NCI-H146 treated with DMSO at 0.1 percent for 48 hours (cell line): ENCODE measurements around the gene RGL4.

Experiments used
- DNase-seq: peaks from one replicate; lab custom pipeline; 2025; ENCODE audit not compliant: unreplicated experiment; lab: John Stamatoyannopoulos, UW

The RGL4 gene

DNA sequence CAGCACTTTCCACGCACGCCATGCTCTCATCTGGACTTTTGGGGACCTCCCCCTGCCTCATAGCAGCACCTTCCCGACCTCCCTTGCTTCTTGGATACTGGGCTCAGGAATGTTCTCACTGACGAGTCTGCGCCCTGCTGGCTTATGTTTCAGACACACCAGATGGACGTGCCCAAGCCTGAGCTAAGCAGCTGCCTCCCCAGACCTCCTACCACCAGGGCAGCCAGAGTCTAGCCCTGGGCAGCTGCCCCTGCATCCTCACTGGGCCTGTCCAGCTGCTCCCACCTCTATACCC, 13.2 kb upstream of the RGL4 start:
- no peak for DNase-seq

DNA sequence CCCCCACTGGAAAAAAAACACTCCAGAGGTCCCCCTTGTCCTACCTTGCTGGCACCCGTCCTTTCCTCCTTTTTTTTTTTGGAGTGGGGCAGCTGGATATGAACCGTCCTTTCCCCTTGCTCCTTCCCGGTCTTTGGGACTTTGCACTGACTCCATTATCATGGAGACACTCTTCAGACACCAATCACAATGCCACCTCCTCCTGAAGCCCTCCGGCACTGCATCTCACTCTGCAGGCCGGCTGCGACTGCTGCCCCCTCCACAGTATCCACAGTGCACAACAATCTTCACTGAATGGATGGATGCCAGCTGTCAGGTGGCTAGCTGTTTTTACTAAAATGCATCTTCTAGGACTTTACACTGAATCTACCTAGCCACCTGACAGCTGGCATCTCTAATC, 12.7 kb upstream of the RGL4 start:
- DNase-seq = no peak

DNA sequence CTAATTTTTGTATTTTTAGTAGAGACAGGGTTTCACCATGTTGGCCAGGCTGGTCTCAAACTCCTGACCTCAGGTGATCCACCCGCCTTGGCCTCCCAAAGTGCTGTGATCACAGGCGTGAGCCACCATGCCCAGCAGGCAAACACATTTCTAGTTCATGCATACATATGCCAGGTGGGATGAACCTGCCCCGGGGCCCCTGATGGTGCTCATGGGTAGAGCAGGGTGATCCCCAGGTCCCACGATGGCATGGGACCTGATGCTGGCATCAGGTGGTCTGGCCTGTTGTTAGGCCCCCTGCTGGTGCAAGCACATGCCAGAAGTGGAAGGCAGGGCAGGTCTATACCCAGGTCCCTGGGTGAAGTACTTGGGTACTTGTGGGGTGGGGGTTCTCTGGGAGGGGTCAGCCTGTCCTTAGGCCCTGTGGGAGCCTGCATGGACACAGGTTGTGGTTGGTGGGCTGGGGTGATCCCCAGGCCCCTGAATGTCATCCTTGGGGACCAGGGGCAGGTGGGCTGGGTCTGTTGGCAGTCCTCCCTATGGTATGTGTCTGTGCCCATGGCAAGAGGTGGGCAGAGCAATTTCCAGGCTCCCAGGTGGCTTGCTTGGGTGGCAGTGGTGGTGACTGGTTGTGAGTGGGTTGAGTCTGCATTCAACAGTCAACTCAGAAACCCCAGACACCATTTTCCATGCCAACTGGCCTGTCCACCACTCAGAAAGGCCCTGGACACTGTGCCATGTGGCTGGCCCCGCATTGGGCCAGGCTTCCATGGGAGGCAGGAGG, 9.6 kb upstream of the RGL4 start:
- no peak for DNase-seq

DNA sequence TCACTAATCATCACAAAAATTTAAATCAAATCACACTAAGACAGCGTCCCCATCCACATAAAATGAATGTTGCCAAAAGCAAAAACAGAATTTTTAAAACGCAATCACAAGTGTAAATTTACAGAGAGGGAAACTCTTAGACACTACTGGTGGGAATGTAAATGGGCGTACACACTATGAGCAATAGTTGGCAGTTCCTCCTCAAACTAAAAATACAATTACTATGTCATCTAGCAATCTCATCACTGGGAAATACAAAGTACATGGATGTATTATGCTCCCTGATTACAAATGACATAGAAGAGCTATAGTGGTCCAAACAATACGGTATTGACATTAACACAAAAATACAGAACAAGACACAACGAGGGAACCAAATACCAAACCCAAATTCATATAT, 8.7 kb upstream of the RGL4 start:
- no peak for DNase-seq

DNA sequence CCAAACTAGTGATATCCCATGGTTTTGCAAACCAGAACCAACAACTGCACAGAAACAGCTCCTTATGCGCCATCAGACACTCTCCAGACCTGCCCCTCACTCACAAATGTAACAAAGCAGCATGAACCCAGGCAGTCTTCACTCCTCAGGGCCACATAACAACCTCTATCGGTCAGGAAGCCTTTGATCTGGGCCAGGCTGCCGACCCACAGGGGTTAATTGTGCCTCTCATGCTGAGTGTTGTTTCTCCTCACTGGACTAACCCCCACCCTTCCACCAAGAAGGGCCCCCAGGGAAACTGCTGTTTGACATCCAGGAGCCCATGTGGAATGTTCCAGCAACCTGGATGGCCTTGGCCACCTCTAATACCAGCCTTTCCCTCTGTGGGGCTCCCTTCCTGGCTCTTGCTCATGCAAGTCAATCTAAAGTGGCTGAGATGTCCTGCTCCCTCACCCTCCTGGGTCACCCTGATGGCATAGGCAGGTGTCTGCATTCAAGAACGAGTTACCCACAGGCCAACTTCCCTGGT, 7.9 kb upstream of the RGL4 start:
- DNase-seq = no peak

DNA sequence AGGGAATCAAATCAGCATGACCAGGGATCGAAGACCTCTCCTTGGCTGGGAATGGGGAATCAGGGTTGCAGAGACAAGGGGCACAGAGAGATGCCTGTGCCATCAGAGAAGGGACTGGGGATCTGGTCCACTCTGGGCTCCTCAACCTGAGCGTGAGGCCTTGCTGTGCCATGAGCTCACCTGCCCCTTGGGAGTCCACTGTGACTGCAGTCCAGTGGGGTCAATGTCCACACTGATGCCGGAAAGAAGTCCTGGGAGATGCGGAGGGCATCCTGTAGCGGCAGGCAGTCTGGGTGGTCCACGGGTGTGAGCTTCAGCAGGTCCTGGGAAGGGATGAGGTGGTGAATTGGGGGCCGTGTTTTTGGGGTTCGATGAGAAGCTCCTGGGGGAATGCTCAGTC, 7.3 kb upstream of the RGL4 start:
- no peak for DNase-seq

DNA sequence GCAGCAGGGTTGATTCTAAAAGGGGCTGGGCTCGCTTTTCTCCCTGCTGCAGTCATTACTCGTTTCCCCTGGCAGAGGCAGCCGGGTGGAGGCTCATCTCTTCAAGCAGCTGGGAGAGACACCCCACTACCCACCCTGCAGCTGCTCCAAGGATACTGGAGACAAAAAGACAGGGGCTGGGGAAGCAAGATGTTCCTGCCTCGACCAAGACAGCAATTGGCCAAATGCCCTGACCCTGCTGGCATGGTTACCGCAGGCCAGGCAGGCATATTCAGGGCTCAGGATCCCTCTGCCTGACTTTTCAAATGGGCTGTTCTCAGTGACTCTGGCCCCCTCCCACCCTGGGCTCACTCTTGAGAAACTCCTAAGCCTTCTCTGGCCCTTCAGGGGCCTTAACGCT, 6.8 kb upstream of the RGL4 start:
- no peak for DNase-seq

DNA sequence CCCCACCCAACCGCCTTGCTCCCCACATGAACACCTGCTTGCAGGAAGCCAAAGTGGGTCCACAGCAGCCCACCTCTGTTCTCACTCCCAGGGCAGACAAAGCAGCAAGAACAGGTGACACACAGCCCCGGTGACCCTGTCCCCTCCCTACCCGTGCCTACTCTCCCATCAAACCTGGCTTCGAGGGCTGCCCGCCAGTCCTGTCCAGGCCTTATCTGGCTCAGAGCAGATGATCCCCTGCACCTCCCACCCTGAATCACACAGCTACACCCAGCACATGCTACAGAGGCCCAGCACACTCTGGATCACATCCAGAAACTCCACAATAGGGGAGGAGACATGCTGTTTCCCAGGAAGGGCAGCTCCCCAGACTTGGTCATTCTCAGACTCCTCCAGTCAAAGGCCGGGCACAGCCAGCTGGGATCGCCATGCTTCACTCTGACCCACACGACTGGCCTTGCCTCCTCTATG, 6.2 kb upstream of the RGL4 start:
- DNase-seq = no peak

DNA sequence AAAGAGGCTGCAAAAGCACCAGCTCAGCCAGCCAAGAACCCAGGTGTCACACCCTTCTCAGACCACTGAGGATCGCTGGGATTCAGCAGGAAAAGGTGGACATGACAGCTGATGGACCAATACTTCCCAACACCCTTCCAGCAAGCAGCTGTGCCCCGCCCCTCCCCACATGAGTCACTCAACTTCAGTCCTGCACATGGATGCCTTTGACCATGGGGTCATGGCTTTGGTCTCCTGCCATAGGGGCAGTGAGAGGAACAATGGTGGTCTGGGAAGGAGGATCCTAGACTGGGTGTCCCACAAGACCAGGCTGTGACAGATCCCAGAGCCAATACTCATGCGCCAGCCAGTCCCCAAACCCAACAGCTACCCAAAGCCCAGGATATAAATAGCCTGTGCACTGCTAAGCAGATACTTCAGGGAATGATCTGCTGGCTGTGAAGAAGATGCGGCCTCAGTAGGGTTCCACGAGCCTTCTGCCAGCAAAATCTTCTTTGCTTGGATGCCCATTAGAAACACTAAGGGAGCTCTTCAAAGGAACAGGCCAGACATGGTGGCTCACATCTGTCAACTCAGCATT, 5.5 kb upstream of the RGL4 start:
- DNase-seq = no peak

DNA sequence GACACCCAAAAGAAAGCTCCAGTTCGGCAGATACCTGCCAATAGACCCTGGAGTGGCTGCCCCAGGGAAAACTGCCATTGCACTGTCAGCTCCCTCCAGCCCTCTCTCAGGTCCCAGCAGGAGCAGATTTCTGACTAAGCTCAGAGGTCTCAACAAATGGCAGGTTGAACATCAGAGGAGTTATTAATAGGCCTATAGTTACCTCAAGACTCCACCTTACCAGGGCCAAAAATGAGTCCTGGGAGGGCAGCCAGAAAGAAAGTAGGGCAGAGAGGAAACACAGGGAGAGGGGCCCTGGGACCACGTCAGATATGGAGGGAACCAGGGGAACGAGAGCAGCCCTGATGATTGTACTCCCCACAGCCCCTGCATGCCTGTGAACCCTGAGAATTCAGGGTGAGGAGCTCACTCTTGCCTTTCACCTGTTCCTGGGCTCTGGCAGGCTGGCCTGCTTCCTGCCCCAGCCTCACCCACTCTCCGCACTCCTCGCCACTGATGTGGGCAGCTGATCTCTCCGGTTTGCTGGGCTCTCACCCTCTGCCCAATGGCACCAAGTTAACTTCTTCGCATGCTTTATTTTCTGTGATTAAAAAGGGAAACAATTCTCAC, 4.3 kb upstream of the RGL4 start:
- DNase-seq = no peak

DNA sequence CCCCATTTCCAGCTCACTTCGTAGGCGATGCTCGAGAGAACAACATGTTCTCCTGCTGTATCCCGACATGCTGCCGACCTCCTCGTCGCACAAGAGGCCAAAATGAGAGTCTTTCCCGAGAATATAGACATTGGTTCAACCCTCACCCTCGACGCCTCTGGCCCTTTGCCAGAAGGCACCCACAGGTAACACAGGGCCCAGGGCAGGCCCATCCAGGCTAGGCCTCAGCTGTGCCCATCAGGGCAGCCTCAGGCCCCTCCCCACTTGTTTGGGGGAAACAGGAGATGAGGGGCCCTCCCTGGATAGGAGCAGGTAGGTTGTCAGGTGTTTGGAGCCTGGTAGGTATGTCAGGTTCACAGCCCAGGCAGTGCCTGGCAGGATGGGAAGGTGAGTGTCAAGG, 2.7 kb upstream of the RGL4 start:
- DNase-seq = no peak

DNA sequence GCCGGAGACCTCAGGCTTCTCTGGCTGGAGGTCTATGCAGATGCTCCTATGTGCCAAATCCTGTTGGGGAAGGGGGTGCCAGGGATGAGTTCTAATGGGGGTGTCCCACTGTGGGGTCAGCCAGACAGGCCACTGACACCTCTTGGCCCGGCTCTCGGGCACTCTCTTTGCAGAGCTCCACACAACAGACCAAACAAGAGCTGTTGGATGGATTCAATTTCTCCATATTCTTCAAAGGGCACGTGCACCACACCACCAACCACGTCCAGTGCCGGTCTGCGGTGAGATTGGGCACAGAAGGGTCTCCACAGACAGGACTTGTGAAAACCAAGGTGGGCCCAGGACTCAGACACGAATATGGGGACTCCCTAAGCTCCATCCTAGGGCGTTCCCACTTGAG, 2.2 kb upstream of the RGL4 start:
- no peak for DNase-seq

DNA sequence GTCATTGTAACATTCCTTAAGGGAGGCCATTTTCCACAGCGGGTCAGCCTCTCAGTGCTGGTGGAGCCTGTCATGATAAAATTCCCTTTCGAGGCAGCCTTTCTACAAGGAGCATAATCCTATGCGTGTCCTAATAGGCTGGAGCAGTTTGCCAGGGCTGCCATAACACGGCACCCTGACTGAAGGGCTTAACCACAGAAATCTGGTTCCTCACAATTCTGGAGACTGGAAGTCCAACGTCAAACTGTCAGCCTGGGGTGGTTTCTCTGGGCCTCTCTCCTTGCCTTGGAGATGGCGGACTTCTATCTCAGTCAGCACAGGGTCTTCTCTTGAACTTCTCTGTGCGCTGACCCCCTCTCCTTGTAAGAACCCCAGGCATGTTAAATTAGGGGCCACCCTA, 1.4 kb upstream of the RGL4 start:
- DNase-seq = no peak

DNA sequence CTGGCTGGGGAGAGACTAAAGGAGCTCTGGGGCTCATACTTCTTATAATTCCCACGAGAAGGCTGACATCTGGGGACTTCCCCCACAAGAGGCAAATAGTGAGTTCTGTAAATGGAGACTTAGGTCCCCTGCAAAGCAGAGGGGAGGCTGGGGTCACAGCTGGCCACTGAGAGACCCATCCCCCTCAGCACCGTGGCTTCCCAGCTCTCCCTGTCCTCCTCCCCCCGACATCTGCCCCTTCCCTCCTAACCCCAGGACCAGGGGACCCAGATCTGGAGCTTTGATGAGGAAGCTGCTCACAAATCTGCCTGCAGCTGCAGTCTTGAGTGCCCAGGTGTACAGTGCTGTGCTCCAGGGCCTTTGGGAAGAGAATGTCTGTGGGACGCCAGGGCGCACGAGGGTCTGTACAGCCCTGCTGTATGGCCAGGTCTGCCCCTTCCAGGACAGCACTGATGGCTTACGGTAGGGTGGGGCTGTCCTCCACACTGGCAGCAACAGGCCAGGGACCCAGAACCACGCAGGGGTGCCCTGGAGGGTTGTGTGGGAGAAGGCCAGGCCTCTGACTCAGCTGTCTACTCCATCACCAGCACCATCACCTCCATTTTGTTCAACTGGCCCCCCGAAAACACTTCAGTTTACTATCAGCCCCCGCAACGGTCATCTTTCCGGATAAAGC, 1.1 kb downstream of the RGL4 start:
- no peak for DNase-seq

DNA sequence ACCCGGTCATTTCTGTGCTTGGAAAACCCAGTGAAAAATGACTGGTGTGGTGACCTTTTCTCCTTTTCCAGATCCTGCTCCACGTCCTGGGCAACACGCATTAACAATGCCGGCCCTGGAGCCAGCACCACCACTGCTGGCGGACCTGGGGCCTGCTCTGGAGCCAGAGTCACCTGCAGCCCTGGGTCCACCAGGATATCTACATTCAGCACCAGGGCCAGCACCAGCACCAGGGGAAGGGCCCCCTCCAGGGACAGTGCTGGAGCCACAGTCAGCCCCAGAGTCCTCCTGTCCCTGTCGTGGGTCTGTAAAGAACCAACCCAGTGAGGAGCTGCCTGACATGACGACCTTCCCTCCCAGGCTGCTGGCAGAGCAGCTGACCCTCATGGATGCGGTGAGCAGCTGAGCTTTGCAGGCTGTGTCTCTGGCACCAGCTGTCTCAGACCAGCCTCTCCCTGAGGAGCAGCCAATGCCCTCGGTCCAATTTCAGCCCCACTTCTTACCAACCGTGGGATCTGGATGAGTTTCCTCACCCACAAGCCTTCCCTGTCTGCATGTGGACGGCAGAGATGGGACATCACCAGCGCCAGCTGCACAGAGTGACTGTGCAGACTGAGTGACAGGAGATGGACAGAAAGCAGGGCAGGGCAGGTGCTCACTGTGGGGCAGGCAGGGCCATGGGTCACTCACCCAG, 1.9 kb downstream of the RGL4 start:
- DNase-seq = no peak

DNA sequence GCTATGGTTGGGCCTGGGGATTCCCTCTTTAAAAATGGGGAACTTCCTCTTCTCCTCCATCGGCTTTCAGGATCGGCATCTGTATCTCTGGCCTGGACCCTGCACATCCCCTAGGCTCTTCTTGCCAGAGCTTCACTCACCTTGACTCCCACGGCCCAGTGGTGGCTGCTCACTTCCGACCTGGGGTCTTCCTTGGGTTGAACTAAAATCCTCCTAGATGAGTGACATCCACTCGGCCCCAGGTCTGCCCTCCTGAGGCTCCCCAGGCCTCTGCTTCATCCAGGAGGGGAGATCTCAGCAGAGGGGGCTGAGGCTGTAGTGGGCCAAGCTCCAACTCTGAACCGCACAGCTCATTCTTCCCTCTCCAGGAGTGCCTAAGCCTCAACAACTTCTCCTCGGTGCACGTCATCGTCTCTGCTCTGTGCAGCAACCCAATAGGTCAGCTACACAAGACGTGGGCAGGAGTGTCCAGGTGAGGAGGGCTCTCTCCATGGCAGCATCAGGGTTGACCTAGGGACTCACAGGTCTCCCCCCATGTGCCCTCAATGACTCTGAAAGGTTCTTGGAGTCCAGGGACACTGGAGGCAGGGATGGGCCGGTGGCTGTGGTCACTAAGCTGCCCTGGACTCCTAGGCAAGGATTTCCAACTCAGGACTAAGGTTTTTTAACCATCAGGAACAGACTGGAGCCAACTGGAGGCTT, 3.3 kb downstream of the RGL4 start:
- DNase-seq = no peak

DNA sequence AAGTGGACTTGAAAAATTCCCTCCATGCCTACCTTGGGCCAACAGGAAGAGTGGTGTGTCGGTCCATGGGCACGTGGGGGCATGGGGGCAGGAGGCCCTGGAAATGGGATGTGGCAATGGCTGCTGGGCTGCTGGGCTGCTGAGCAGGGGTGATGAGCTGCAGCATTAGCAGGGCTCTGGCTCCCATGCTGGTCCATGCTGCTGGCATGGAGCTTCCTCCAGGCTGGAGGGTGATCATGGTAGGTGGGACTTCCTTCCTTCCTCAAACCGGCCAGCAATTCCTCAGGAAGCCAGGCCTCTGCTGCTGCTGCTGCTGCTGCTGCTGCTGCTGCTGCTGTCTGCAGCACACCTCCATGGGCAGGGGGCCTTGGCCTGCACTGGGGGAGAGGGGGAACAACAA, 4.3 kb downstream of the RGL4 start:
- no peak for DNase-seq

DNA sequence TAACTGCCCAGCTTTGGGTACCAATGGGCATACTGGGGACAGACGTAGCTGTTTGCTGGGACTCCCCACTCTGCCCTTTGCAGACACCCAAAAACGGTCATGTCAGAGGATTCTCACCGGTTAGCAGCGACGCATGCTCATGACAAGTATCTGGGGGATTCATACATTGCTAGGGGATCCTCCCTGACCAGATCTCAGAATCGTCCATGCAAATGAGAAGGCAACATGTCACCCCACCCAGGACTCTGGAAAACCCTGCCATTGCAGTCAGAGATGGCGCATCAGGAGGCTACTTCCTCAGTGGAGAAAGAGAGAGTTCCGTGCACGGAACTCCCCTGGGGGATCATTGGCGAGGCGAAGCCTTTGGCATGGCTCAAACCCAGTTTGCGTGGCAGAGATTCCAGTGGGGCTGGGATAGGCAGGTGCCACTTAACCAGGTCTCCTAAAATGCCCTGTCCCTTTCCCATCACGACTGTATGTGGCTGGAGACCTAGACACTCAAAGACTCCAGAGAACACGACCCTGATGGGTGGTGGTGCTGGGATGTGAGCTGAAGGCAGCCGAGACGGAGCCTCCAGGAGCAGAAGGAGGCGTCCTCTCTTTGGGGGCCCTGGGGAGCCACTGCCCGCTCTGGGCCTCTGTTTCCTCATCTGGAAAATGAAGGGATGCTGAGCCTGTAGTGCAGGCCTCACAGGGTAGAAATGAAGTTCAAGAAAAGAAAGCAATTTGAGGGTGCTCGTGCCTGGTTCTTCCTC, 4.9 kb downstream of the RGL4 start:
- DNase-seq = no peak

DNA sequence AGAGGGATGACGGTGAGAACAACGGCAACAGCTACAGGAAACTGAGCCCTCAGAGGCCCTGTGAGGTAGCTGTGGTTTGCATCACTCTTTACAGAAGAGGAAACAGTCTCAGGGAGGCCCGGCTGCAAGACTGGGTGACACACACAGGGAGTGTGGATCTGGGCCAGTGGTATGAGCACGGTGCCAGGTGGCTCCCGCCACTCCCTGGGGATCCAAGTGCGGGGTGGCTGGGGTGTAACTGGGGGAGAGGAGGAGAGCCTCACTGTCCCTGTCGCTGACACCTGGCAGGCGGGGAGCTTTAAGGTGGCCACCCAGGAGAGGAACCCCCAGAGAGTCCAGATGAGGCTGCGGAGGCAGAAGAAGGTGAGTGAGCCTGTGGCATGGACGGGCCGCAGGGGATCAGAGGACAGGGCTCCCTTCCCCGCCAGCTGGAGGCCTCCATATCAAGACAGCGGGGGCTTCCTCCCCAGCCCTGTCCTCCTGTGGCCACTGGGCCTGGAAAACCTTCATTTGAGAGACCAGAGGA, 5.6 kb downstream of the RGL4 start:
- no peak for DNase-seq
